Endothelial cell of umbilical vein (primary cell): ENCODE data around the gene TUBB2A. TPM values are rescaled to one million over a fixed set of nuclear protein-coding genes. Genes with fewer than 3 reads are reported as not detected.

Source experiments
- BruUV-seq: library from RNA; stranded (reverse); fragments of 400-500 nt; replicated peaks from 2 replicates; lab custom pipeline; 2021; lab: Mats Ljungman, UMichigan
- CTCF ChIA-PET: fragments of 300-600, 350-600 bp; sonication (Branson Sonifier 250); formaldehyde crosslinking; loops from one replicate; lab custom pipeline; 2021; ENCODE audit warnings: antibody characterized with exemption, inconsistent platforms; lab: Charles Lee
- POLR2A ChIA-PET: fragments of 300-600, 350-600 bp; sonication (Branson Sonifier 250); formaldehyde crosslinking; loops from one replicate; lab custom pipeline; 2021; ENCODE audit warnings: antibody characterized with exemption, inconsistent platforms; lab: Charles Lee
- DNase-seq: peaks from one replicate; pipeline ENCODE4 v3.0.0-alpha.2; 2011; ENCODE audit warnings: low read depth, low spot score
- FAIRE-seq: peaks from 2 replicates; lab custom pipeline; 2011; peaks lifted over from hg19 to GRCh38; lab: Jason Lieb, UNC
- H2AFZ ChIP-seq: 2 replicates; pipeline ENCODE4 v1.6.0; 2012; ENCODE audit warnings: low read depth, low read length, control low read depth, inconsistent platforms
- H3K27ac ChIP-seq: 2 replicates; pipeline ENCODE4 v1.5.1; 2011; ENCODE audit warnings: low read depth, mild to moderate bottlenecking, control low read depth, low read length, moderate library complexity; ENCODE audit not compliant: insufficient read depth
- H3K27me3 ChIP-seq, 2 experiments: 2 replicates each; pipeline versions ENCODE4 v1.6.0 to v1.6.1; 2011; ENCODE audit warnings: low read length in 2 of 2, mixed read lengths in 1 of 2; ENCODE audit not compliant: control insufficient read depth in 2 of 2, insufficient read depth in 2 of 2
- H3K36me3 ChIP-seq, 2 experiments: 2 replicates in 1 of 2; 3 replicates in 1 of 2; pipeline ENCODE4 v1.5.1; 2011; ENCODE audit warnings: low read length in 2 of 2, mild to moderate bottlenecking in 1 of 2, moderate library complexity in 1 of 2; ENCODE audit not compliant: control insufficient read depth in 2 of 2, insufficient read depth in 2 of 2; ENCODE audit errors: extremely low read depth in 1 of 2
- H3K4me1 ChIP-seq: 3 replicates; pipeline ENCODE4 v1.5.1; 2011; ENCODE audit warnings: mild to moderate bottlenecking, low read length; ENCODE audit not compliant: control insufficient read depth, insufficient read depth; ENCODE audit errors: extremely low read depth
- H3K4me2 ChIP-seq: 2 replicates; pipeline ENCODE4 v1.6.1; 2011; ENCODE audit warnings: low read length, control low read depth, mixed read lengths; ENCODE audit not compliant: insufficient read depth
- H3K4me3 ChIP-seq, 3 experiments: fragments of 200-600 bp in 1 of 3; sonication (generic), shearing (Covaris generic) in 1 of 3; replicated peaks in 1 of 3; 2 replicates each; pipeline ENCODE4 v1.5.1; 2011 to 2016; ENCODE audit warnings: control low read depth in 3 of 3, low read length in 3 of 3, mild to moderate bottlenecking in 2 of 3, inconsistent platforms in 1 of 3, low read depth in 1 of 3, moderate library complexity in 1 of 3; ENCODE audit not compliant: insufficient read depth in 1 of 3
- H3K79me2 ChIP-seq: 2 replicates; pipeline ENCODE4 v1.6.0; 2012; ENCODE audit warnings: low read length, inconsistent platforms; ENCODE audit not compliant: control insufficient read depth, insufficient read depth
- H3K9ac ChIP-seq: replicated peaks from 2 replicates; pipeline ENCODE3; 2011; ENCODE audit warnings: low read length, control low read depth; ENCODE audit not compliant: insufficient read depth; ENCODE audit errors: extremely low read depth
- H3K9me1 ChIP-seq: replicated peaks from 3 replicates; pipeline ENCODE4 v1.6.0; 2011; ENCODE audit warnings: mild to moderate bottlenecking, low read length; ENCODE audit not compliant: control insufficient read depth, insufficient read depth; ENCODE audit errors: extremely low read depth
- H3K9me3 ChIP-seq: replicated peaks from 2 replicates; pipeline ENCODE4 v1.5.1; 2012; ENCODE audit warnings: low read length, inconsistent platforms; ENCODE audit not compliant: control insufficient read depth, insufficient read depth
- H4K20me1 ChIP-seq: replicated peaks from 2 replicates; pipeline ENCODE3; 2011; ENCODE audit warnings: mild to moderate bottlenecking, low read length; ENCODE audit not compliant: control insufficient read depth, insufficient read depth; ENCODE audit errors: extremely low read depth
- EZH2 ChIP-seq: IDR thresholded peaks from 2 replicates; pipeline ENCODE4 v1.6.1; 2012; ENCODE audit warnings: borderline replicate concordance, low read depth, mild to moderate bottlenecking, moderate library complexity, low read length, inconsistent platforms; ENCODE audit not compliant: severe bottlenecking
- FOS ChIP-seq: IDR thresholded peaks from 2 replicates; pipeline ENCODE4 v1.6.1; 2011; ENCODE audit warnings: mild to moderate bottlenecking, low read length, moderate library complexity, borderline replicate concordance; ENCODE audit not compliant: insufficient read depth
- GATA2 ChIP-seq: IDR thresholded peaks from 2 replicates; pipeline ENCODE4 v1.7.0; 2011; ENCODE audit warnings: low read depth, mild to moderate bottlenecking, moderate library complexity, mixed read lengths, low read length; ENCODE audit not compliant: insufficient read length, insufficient read depth
- JUN ChIP-seq: IDR thresholded peaks from 2 replicates; pipeline ENCODE4 v1.6.1; 2011; ENCODE audit warnings: borderline replicate concordance, low read depth; ENCODE audit not compliant: insufficient read length, insufficient read depth
- MYC ChIP-seq: IDR thresholded peaks from one replicate; pipeline ENCODE4 v1.6.1; 2011; ENCODE audit warnings: mild to moderate bottlenecking, low read depth, low read length
- POLR2A ChIP-seq: IDR thresholded peaks from 2 replicates; pipeline ENCODE4 v1.6.1; 2012; ENCODE audit warnings: low read depth, mild to moderate bottlenecking, control low read depth, low read length
- POLR2AphosphoS5 ChIP-seq: IDR thresholded peaks from 2 replicates; pipeline ENCODE4 v1.6.1; 2012; ENCODE audit warnings: low read depth, mild to moderate bottlenecking, control low read depth, low read length, moderate library complexity; ENCODE audit not compliant: insufficient read depth
- dilution Hi-C: fragments of 300-500 bp; cut with MboI; formaldehyde crosslinking; loops from one replicate; pipeline ENCODE4 v1.15.0; 2019; ENCODE audit warnings: low sequenced_read_pairs; ENCODE audit not compliant: extremely low pct_ligation_motif_present
- intact Hi-C: fragments of 100-400 bp; cut with micrococcal nuclease; formaldehyde crosslinking; loops from one replicate; pipeline ENCODE4 v1.10.0; 2022
- polyA plus RNA-seq, 4 experiments: library from polyadenylated mRNA; depleted of rRNA in 3 of 4; stranded (reverse) in 3 of 4; unstranded in 1 of 4; fragments of >200 nt; gene quantifications; 2 replicates each; pipeline versions ENCODE4 v1.2.1 to v1.2.3, GENCODE V29; 2011 to 2012; ENCODE audit warnings: missing spikeins in 1 of 4
- total RNA-seq: library from RNA; stranded (reverse); gene quantifications from 2 replicates; pipeline ENCODE4 v1.2.3, GENCODE V29; 2021
- TF ChIP-seq, protein P1 (sequence below), 2 donors: IDR thresholded peaks; 1 replicate in 1 of 2; 2 replicates in 1 of 2; pipeline ENCODE4 v1.5.1; 2011; ENCODE audit warnings: low read length in 2 of 2, mild to moderate bottlenecking in 2 of 2, moderate library complexity in 2 of 2, control low read depth in 1 of 2, inconsistent platforms in 1 of 2, low read depth in 1 of 2; ENCODE audit not compliant: insufficient read depth in 1 of 2; ENCODE audit errors: extremely low read depth in 1 of 2
- TF ChIP-seq, protein P2 (sequence below): IDR thresholded peaks from 2 replicates; pipeline ENCODE4 v1.6.1; 2011; ENCODE audit not compliant: insufficient read depth, insufficient read length

The TUBB2A gene
- total and polyA plus RNA-seq, 2 donors (not counting 3 experiments of a cell fraction or from before 2014, with no cell fraction given), result 80.3 to 99.2 TPM

DNA sequence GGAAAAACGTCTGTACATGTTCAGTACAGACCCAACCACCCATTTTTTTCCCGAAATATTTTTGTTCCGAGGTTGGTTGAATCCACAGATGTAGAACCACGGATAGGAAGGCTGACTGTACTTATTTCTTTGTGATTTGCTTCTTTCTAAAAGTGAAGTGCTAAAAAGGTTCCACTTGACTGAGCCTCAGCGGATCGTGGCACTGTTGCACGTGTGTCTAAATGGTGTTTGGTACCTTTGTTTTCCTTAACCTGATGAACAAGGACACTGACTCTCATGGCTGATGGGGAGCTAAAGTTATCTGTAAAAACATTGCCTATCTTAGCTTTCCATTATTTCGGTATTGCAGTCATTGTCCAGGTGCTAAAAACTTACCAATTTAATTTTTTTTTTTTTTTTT, 32.7 kb downstream of the TUBB2A start:
- Histone ChIP-seq H3K9me3 (no peaks in the 10 kb centered on the region), H2AFZ (no peak overlapping the region), H3K9ac (no peak overlapping the region), H3K4me1 (no peaks in the 10 kb centered on the region), H3K79me2 (no peaks in the 10 kb centered on the region), H3K9me1 (no peaks in the 10 kb centered on the region), H3K27me3 (no peaks in the 10 kb centered on the region), H4K20me1 (no peaks in the 10 kb centered on the region), H3K4me3 (no peak overlapping the region), H3K36me3 (no peaks in the 10 kb centered on the region), H3K4me2 (no peak overlapping the region), H3K27ac (no peak overlapping the region)
- dilution Hi-C loops, result no loop called here
- POLR2A ChIA-PET, result no interaction called here
- TF ChIP-seq EZH2 (no peak), POLR2A (no peak), JUN (no peak), MYC (no peak), GATA2 (no peak), POLR2AphosphoS5 (no peak), FOS (no peak)
- TF ChIP-seq, protein P1, sequence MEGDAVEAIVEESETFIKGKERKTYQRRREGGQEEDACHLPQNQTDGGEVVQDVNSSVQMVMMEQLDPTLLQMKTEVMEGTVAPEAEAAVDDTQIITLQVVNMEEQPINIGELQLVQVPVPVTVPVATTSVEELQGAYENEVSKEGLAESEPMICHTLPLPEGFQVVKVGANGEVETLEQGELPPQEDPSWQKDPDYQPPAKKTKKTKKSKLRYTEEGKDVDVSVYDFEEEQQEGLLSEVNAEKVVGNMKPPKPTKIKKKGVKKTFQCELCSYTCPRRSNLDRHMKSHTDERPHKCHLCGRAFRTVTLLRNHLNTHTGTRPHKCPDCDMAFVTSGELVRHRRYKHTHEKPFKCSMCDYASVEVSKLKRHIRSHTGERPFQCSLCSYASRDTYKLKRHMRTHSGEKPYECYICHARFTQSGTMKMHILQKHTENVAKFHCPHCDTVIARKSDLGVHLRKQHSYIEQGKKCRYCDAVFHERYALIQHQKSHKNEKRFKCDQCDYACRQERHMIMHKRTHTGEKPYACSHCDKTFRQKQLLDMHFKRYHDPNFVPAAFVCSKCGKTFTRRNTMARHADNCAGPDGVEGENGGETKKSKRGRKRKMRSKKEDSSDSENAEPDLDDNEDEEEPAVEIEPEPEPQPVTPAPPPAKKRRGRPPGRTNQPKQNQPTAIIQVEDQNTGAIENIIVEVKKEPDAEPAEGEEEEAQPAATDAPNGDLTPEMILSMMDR (IDR thresholded peaks at IDR 0.05; ENCODE audit: extremely low read depth in 1 of 2, insufficient read depth in 1 of 2, low read depth in 1 of 2, low read length in 2 of 2), result no peak
- TF ChIP-seq, protein P2, sequence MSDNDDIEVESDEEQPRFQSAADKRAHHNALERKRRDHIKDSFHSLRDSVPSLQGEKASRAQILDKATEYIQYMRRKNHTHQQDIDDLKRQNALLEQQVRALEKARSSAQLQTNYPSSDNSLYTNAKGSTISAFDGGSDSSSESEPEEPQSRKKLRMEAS, result no peak
- DNase-seq (no peak), FAIRE-seq (no peak)
- intact Hi-C loops, result no loop called here
- CTCF ChIA-PET, result interaction anchor here (0.7 to 7.4 kb wide), 5 partner anchors 119 to 763 kb away, joined by 3 to 121 read pairs (median 4); no protein-coding TSS in a partner anchor
- BruUV-seq, result no TSS peak
